ENCODE measurements around the gene GDA.

GDA gene

GRCh38 chr9:72150661-72151060 lies 1.4 kb downstream of the GDA start:
- DNase-seq (ENCODE audit: low read depth in 2 of 2): no peak

- DNase-seq (ENCODE audit: low read depth in 2 of 2): no peak
Observed at GRCh38 chr9:72151104-72151503, 1.9 kb downstream of the GDA start.

GRCh38 chr9:72154468-72155285 lies 5.4 kb downstream of the GDA start:
- DNase-seq (ENCODE audit: low read depth in 2 of 2): no peak

- no peak for DNase-seq (ENCODE audit: low read depth in 2 of 2)
Observed at GRCh38 chr9:72155301-72155700, 6.1 kb downstream of the GDA start.

GRCh38 chr9:72156586-72156985 lies 7.3 kb downstream of the GDA start:
- DNase-seq (ENCODE audit: low read depth in 2 of 2): no peak

- no peak for DNase-seq (ENCODE audit: low read depth in 2 of 2)
Observed at GRCh38 chr9:72158680-72159079, 9.4 kb downstream of the GDA start.

- no peak for DNase-seq (ENCODE audit: low read depth in 2 of 2)
Observed at GRCh38 chr9:72160446-72161123, 11.3 kb downstream of the GDA start.

GRCh38 chr9:72165326-72165725 lies 16.1 kb downstream of the GDA start:
- DNase-seq (ENCODE audit: low read depth in 2 of 2): no peak

- DNase-seq (ENCODE audit: low read depth in 2 of 2): no peak
Observed at GRCh38 chr9:72165821-72166547, 16.7 kb downstream of the GDA start.

- DNase-seq (ENCODE audit: low read depth in 2 of 2): no peak
Observed at GRCh38 chr9:72168075-72168474, 18.8 kb downstream of the GDA start.

- DNase-seq (ENCODE audit: low read depth in 2 of 2): no peak
Observed at GRCh38 chr9:72169178-72169577, 19.9 kb downstream of the GDA start.

GRCh38 chr9:72173080-72173479 lies 23.8 kb downstream of the GDA start:
- DNase-seq (ENCODE audit: low read depth in 2 of 2): no peak

GRCh38 chr9:72185561-72185960 lies 36.3 kb downstream of the GDA start:
- DNase-seq (ENCODE audit: low read depth in 2 of 2): no peak

GRCh38 chr9:72187121-72187695 lies 38.0 kb downstream of the GDA start:
- DNase-seq (ENCODE audit: low read depth in 2 of 2): no peak

GRCh38 chr9:72188232-72188631 lies 39.0 kb downstream of the GDA start:
- no peak for DNase-seq (ENCODE audit: low read depth in 2 of 2)

- no peak for DNase-seq (ENCODE audit: low read depth in 2 of 2)
Observed at GRCh38 chr9:72193478-72193881, 44.2 kb downstream of the GDA start.

GRCh38 chr9:72199238-72199637 lies 50.0 kb downstream of the GDA start:
- DNase-seq (ENCODE audit: low read depth in 2 of 2): no peak

- no peak for DNase-seq (ENCODE audit: low read depth in 2 of 2)
Observed at GRCh38 chr9:72200452-72200851, 51.2 kb downstream of the GDA start.

GRCh38 chr9:72202009-72202408 lies 52.8 kb downstream of the GDA start:
- DNase-seq (ENCODE audit: low read depth in 2 of 2): no peak

- no peak for DNase-seq (ENCODE audit: low read depth in 2 of 2)
Observed at GRCh38 chr9:72203205-72203803, 54.1 kb downstream of the GDA start.

- DNase-seq (ENCODE audit: low read depth in 2 of 2): no peak
Observed at GRCh38 chr9:72204062-72204461, 54.8 kb downstream of the GDA start.

GRCh38 chr9:72205513-72205912 lies 56.3 kb downstream of the GDA start:
- DNase-seq (ENCODE audit: low read depth in 2 of 2): no peak
